Inflammatory macrophage (primary cell): ENCODE data around the gene ZNF85.
"Not testable (repeated sequence)": the region's sequence is repeated elsewhere in the genome, so short reads cannot be mapped to it uniquely, and the experiment has no call there.

ENCODE experiments used
- DNase-seq, 2 donors: peaks; one replicate each; pipeline ENCODE4 v3.0.0-alpha.2; 2020 to 2022
- total RNA-seq, 18 experiments: gene quantifications; one replicate each; lab custom pipeline; 2026; ENCODE audit warnings: mixed read lengths in 6 of 18, inconsistent platforms in 2 of 18; lab: John Stamatoyannopoulos, UW

Gene ZNF85
- total RNA-seq = 1.6 to 11.6 (median 4.5) reads per million in 18 experiments

DNA sequence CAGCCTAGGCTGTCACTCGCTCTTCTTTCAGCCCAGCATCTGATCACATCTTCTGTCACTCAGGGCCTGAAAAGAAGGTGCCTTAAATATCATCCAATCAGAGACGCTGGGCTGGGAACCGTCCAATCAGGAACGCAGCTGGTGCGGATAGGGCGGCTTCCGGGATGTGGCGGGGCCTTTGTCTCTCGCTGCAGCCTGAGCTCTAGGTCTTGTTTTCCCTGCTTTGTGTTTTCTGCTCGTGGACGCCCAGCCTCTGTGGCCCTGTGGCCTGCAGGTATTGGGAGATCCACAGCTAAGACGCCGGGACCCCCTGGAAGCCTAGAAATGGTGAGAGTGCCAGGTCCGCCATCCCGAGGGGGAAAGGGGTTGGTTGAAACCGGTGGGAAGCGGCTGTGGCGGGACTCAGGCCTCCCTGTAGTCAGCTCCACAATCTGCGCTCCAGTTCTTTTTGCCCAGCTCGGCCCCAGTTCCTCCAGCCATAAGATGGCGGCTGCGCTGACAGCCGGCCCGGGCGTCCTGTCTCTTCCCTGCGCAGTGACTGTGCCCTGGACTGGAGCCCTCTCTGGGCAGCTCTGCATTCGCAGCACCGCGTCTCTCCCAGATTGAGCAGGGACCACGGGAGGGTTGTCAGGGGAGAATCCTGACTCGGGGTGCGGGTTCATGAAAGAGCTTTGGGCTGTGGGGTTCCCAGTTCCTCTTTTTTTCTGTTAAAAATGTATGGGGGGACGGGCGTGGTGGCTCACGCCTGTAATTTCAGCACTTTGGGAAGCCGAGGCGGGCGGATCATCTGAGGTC is at the start of gene ZNF85:
Gene ZNF85 (plus strand): TSS at position 175 of the 795 bp plus-strand sequence. CDS start 150 bp downstream, at position 325.
- peak; percentile 89 to 91 for DNase-seq

DNA sequence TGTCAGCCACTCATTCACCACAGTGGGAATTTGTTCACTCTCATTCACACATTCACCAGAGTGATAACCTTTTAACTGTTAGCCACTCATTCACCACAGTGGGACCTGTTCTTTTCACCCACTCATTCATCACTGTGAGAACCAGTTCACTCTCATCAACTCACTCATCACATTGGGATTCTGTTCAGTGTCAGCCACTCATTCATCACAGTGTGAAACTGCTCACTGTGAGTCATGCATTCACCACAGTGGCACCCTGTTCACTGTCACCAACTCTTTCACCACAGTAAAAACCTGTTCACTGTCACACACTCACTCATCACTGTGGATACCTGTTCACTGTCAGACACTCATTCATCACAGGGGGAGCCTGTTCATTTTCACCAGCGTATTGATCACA is 43.5 kb upstream of the ZNF85 start:
- DNase-seq = no peak

DNA sequence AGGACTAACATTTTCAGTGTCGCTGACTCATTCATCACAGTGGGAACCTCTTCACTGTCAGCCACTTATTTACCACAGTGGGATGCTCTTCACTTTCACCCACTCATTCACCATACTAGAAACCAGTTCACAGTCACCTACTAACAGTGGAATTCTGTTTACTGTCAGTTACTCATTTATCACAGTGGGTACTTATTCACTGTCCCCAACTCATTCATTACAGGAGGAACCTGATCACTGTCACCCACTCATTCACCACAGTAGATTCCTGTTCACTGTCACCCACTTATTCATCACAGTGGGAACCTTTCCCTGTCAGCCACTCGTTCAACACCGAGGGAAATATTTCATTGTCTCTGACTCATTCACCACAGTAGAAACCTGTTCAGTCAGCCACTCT is 10.1 kb upstream of the ZNF85 start:
- no peak for DNase-seq

DNA sequence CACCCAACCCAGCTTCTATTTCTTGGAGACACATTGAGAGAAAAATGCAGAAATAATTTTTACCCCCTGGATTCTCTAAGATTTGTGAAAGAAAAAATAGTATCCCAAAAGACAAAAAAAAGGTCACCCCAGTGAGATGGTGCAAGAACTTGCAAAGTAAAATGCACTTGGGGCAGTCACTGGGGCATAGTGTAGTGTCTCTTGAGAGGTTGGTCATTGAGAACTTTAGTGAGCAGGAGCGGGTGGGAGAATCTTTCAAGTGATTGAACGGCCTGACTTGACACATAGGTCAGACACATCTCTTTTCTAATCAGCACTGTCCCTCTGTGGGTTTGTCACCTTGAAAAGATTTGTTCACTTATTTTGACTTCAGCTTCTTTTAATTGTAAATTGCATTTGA is 2.4 kb downstream of the ZNF85 start:
- no peak for DNase-seq

DNA sequence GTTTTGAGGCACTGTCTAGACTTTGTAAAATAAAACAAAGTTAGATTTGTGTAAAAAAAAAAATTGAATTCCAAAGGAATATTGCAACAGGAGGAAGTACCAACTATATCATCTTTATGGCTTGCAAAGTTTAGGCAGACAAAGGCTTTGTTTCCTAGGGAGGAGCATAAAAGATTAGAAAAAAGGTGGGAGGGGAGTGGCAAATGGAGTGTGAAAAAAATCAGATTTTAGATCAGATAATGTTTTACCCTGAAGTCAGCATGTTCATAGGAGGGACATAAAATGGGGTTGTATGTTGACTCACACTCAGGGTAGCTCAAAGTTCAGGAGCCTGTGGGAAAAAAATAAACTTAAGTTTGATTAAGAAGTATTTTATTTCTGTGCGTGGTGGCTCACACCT is 3.7 kb downstream of the ZNF85 start:
- no peak for DNase-seq

DNA sequence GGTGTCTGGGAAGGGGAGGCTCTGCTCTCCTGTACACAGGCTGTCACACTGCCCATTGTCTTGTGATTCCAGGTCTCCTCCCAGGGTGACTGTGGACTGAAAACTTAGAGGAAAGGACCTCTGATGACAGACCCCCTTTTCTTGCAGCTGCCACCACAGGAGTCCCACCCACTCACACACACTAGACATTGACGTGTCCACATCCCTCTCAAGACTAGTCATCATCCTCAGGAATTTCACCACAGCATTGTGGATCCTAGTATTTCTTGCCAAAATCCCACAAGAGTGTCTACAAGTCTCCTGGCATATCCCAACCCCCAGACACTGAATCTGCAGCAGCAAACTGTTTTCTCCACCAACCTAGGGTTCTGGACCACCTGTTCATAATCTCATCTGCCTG is 5.3 kb downstream of the ZNF85 start:
- no peak for DNase-seq

DNA sequence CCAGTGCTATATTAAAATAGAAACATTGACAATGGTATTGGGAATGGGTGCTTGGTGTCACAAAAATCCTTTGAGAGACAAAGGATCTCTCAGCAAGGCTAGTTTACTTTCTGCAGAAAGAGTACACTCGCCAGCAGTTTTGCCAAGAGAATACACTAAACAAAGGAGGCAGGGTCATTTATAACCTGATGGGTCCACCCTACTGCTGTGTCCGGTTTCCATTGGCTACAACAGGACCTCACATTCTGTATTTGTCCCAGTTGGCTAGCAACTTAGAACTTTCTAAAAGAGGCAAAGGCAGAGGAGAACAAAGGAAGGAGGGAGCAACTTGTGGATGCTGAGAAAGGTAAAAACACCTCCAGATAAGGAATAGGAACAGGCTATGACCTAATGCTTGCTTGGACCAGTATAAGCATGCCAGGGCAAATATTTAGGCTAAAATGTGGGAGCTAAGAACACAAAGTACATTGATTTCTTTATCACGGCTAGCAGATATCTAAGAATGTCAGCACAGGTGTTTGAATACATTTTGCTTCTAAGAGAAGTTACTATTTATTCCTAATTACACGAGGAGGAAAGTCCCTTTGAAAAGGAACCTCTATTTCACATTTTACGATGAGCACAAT is 13.4 kb downstream of the ZNF85 start:
- not testable (repeated sequence) for DNase-seq

DNA sequence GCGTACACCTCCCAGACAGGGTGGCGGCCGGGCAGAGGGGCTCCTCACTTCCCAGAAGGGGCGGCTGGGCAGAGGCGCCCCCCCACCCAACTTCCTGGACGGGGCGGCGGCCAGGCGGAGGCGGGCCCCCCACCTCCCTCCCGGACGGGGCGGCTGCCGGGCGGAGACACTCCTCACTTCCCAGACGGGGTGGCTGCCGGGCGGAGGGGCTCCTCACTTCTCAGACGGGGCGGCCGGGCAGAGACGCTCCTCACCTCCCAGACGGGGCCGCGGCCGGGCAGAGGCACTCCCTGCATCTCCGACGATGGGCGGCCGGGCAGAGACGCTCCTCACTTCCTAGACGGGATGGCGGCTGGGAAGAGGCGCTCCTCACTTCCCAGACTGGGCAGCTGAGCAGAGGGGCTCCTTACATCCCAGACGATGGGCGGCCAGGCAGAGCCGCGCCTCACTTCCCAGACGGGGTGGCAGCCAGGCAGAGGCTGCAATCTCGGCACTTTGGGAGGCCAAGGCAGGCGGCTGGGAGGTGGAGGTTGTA is 29.6 kb downstream of the ZNF85 start:
- not testable (repeated sequence) for DNase-seq

DNA sequence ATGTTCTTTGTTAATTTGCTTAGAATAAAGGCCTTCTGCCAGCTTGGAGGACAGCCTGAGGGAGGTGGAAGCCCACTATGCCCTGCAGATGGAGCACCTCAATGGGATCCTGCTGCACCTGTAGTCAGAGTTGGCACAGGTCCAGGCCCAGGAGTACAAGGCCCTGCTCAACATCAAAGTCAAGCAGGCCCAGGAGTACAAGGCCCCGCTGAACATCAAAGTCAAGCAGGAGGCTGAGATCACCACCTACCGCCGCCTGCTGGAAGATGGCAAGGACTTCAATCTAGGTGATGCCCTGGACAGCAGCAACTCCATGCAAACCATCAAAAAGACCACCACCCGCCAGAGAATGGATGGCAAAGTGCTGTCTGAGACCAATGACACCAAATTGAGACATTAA is 41.7 kb downstream of the ZNF85 start:
- no peak for DNase-seq

DNA sequence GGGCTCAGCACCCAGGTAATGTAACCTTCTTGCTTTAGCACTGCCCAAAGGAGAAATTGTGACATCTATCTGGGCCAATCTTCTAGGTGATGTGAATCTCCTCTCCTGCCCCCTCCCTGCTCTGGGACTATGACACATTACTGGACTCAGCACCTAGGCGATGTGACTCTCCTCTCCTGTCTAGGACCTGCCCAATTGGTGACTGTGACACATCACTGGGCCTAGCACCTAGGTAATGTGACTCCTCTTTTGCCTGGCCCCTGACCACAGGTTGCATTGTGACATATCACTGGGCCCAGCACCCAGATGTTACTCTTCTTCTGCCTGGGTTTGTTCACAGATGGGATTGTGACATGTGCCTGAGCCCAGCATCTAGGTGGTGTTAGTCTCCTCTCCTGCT is 45.0 kb downstream of the ZNF85 start:
- no peak for DNase-seq

DNA sequence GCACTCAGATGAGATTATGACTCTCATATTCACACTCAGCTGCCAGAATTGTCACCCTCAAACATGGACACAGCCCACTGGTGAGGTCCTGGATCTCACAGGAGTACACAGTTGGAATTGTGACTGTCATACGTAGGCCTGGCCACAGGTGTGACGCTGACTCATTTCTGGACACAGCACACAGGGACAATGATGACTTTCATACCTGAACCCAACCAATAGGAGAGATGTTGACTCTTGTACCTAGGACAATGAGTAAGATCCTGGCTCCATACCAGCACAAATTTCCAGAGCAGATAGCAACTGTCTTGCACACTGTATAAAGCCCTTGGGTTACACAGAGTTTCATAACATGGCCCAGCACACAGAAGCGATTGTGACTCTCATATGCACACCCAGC is 46.4 kb downstream of the ZNF85 start:
- no peak for DNase-seq

DNA sequence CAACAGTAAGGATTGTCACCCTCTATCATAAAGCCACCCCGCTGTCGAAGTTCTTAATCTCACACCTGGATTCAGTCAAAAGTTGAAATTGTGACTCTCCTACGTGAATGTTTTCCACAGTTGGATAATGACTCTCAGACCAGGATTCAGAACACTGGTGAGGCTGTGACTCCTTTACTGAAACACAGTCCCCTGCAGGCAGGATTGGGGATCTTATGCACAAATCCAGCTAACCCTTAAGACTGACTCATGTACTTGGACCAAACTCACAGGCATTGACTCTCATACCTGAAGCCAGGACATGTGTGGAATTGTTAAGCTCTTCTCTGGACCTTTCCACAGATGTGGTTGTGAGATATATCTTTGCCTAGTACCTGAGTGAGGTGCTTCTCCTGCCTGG is 46.8 kb downstream of the ZNF85 start:
- no peak for DNase-seq

DNA sequence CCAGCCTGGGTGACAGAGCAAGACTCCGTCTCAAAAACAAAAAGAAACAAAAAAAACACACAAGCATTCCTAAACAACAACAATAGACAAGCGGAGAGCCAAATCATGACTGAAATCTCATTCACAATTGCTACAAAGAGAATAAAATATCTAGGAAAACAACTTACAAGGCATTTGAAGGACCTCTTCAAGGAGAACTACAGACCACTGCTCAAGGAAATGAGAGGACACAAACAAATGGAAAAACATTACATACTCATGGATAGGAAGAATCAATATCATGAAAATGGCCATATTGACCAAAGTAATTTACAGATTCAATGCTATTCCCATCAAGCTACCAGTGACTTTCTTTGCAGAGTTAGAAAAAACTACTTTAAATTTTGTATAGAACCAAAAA is 69.7 kb downstream of the ZNF85 start:
- DNase-seq = not testable (repeated sequence)

DNA sequence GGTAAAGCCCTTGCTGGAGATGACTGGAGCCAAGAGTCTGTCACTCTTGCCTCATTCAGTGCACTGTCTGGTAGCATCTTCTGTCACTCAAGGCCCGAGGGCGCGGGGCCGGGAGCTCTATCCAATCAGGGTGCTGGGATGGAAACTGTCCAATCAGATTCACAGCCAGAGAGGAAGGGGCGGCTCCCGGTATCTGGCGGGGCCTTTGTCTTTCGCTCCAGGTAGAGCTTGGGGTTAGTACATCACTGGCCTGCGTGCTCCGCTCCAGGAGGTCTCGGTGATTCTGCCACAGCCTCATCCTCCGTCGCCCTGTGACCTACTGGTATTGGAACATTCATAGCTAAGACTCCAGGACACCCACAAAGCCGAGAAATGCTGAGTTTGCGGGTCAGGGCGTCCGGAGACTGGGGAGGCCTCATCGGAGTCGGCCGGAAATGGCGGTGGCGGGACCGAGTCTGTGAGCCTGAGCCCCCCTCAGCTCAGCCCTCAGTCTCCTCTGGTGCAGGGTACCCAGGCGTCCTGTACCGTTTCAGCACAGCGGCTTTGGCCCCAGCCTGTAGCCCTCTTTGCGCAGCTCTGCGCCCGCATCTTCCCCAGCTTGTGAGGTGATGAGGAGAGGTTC is 76.8 kb downstream of the ZNF85 start:
- peak; percentile 62 to 78 for DNase-seq
